ENCODE results near the gene C1orf52. TPM values are rescaled to one million over a fixed set of nuclear protein-coding genes. Genes with fewer than 3 reads are reported as not detected.
A peak's percentile ranks its signal among the peaks of the same experiment; 100 is the strongest.

Gene C1orf52
- total and polyA plus RNA-seq, 9 donors: 10.7 to 24.6 (median 20.1) TPM

- intact Hi-C loops (cut with DNase I): no loop called here
- no peaks in the 10 kb centered on the region for H3K4me1 ChIP-seq (ENCODE audit: insufficient read depth)
- H3K36me3 ChIP-seq: no peaks in the 10 kb centered on the region
- WGBS, 3 donors: 37 to 59% (median 43%) methylated on average over 10 of the region's 10 CpGs
- no peak for TF ChIP-seq CTCF (IDR thresholded peaks at IDR 0.05)
- no peak for TF ChIP-seq POLR2A (IDR thresholded peaks at IDR 0.05)
- no peak for TF ChIP-seq EP300 (IDR thresholded peaks at IDR 0.05)
- peak in 1 of 5 donors; percentile 23 for DNase-seq
- H3K27ac ChIP-seq: peak overlapping the region; percentile 16 to 21
- no peaks in the 10 kb centered on the region for H3K9me3 ChIP-seq
- H3K4me3 ChIP-seq: no peak overlapping the region
- no peaks in the 10 kb centered on the region for H3K27me3 ChIP-seq
Observed at GRCh38 chr1:85279458-85280080, 20.1 kb upstream of the C1orf52 start.

- H3K4me1 ChIP-seq (ENCODE audit: insufficient read depth): peaks cover 1% of the 10 kb centered on the region
- peak overlapping the region; percentile 16 to 21 for H3K27ac ChIP-seq
- no peaks in the 10 kb centered on the region for H3K9me3 ChIP-seq
- 8 to 19% (median 17%) methylated on average over 2 of the region's 2 CpGs for WGBS, 3 donors
- H3K36me3 ChIP-seq: no peaks in the 10 kb centered on the region
- no peaks in the 10 kb centered on the region for H3K27me3 ChIP-seq
- H3K4me3 ChIP-seq: no peak overlapping the region
- no peak for DNase-seq
- intact Hi-C loops (cut with DNase I): no loop called here
- no peak for TF ChIP-seq POLR2A (IDR thresholded peaks at IDR 0.05)
Observed at GRCh38 chr1:85278853-85279314, 19.4 kb upstream of the C1orf52 start.

- no peak for DNase-seq
- Histone ChIP-seq H3K27ac (no peak overlapping the region), H3K27me3 (no peaks in the 10 kb centered on the region), H3K36me3 (no peaks in the 10 kb centered on the region), H3K4me1 (ENCODE audit: insufficient read depth) (peaks cover 1% of the 10 kb centered on the region), H3K9me3 (no peaks in the 10 kb centered on the region), H3K4me3 (no peak overlapping the region)
- TF ChIP-seq CTCF (IDR thresholded peaks at IDR 0.05) (no peak), POLR2A (IDR thresholded peaks at IDR 0.05) (no peak), EP300 (IDR thresholded peaks at IDR 0.05) (no peak)
- intact Hi-C loops (cut with DNase I): no loop called here
- WGBS, 3 donors: 86 to 97% (median 89%) methylated on average over 4 of the region's 4 CpGs
Observed at GRCh38 chr1:85277802-85278201, 18.3 kb upstream of the C1orf52 start.

- peak overlapping the region; percentile 15 to 81 for H3K27ac ChIP-seq
- TF ChIP-seq EP300 (IDR thresholded peaks at IDR 0.05): no peak
- TF ChIP-seq POLR2A (IDR thresholded peaks at IDR 0.05): no peak
- H3K4me3 ChIP-seq: peak overlapping the region; percentile 91
- no peaks in the 10 kb centered on the region for H3K27me3 ChIP-seq
- H3K36me3 ChIP-seq: no peaks in the 10 kb centered on the region
- WGBS, 3 donors: 56 to 63% (median 63%) methylated on average over 11 of the region's 11 CpGs
- no peaks in the 10 kb centered on the region for H3K9me3 ChIP-seq
- DNase-seq: peak in 3 of 5 donors; percentile 39 to 48 (median 40)
- intact Hi-C loops (cut with DNase I): no loop called here
- H3K4me1 ChIP-seq (ENCODE audit: insufficient read depth): peaks cover 1% of the 10 kb centered on the region
Observed at GRCh38 chr1:85276978-85277639, 17.6 kb upstream of the C1orf52 start.

GRCh38 chr1:85276215-85276977, 16.9 kb upstream of the C1orf52 start, which contains the start of gene BCL10:
TSS of gene BCL10 (minus strand) at chr1:85276632. CDS start at chr1:85276352, 280 bp downstream.
- intact Hi-C loops (cut with DNase I): no loop called here
- TF ChIP-seq CTCF (IDR thresholded peaks at IDR 0.05): no peak
- peak; percentile 71 for TF ChIP-seq POLR2A (IDR thresholded peaks at IDR 0.05)
- no peak for TF ChIP-seq EP300 (IDR thresholded peaks at IDR 0.05)
- Histone ChIP-seq H3K36me3 (no peaks in the 10 kb centered on the region), H3K4me3 (peak within 1 kb of the TSS; percentile 91), H3K27me3 (no peaks in the 10 kb centered on the region), H3K9me3 (no peaks in the 10 kb centered on the region), H3K27ac (peak within 1 kb of the TSS; percentile 24 to 81), H3K4me1 (ENCODE audit: insufficient read depth) (peaks cover 1% of the 10 kb centered on the region)
- peak; percentile 97 to 99 (median 97) for DNase-seq
- WGBS, 3 donors: 0% methylated on average over 51 to 78 of the region's 78 CpGs

Data from ovary (tissue), 9 donors.